ENCODE results near the gene FZD7.

DNA sequence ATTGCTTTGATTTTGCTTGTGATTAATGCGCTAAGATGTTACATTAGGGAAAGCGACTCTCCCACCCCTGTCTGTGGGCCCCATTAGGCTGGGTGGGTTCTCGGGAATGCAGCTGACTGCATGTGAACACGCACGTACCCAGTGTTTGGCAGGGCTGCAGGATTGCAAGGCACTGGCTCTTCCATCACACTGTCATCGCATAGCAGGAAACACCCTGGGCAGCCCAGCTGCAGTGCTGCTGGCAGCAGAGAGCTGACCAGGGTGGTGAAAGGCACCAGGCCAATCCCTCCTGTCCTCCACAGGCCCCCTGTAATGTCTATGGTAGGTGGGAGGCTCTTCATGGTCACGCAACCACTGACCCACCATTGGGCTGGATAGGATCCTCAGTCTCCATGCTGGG is 34.4 kb upstream of the FZD7 start:
- TF ChIP-seq, protein P1, sequence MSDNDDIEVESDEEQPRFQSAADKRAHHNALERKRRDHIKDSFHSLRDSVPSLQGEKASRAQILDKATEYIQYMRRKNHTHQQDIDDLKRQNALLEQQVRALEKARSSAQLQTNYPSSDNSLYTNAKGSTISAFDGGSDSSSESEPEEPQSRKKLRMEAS (IDR thresholded peaks at IDR 0.05; ENCODE audit: low read depth, low read length), result no peak
- TF ChIP-seq, protein P2, sequence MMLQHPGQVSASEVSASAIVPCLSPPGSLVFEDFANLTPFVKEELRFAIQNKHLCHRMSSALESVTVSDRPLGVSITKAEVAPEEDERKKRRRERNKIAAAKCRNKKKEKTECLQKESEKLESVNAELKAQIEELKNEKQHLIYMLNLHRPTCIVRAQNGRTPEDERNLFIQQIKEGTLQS (IDR thresholded peaks at IDR 0.05; ENCODE audit: borderline replicate concordance, extremely low read depth, low read depth, low read length), result no peak

Measured in GM12878 (cell line).